HG03575 (cell line): Measurements from ENCODE around the gene CFAP69.

Source experiments
- ATAC-seq: cut with Tn5 transposase; IDR thresholded peaks from one replicate; pipeline ENCODE4 v1.9.1; 2021; ENCODE audit not compliant: unreplicated experiment, insufficient number of reproducible peaks, low FRiP score; ENCODE audit errors: extremely low read depth

Gene CFAP69

DNA sequence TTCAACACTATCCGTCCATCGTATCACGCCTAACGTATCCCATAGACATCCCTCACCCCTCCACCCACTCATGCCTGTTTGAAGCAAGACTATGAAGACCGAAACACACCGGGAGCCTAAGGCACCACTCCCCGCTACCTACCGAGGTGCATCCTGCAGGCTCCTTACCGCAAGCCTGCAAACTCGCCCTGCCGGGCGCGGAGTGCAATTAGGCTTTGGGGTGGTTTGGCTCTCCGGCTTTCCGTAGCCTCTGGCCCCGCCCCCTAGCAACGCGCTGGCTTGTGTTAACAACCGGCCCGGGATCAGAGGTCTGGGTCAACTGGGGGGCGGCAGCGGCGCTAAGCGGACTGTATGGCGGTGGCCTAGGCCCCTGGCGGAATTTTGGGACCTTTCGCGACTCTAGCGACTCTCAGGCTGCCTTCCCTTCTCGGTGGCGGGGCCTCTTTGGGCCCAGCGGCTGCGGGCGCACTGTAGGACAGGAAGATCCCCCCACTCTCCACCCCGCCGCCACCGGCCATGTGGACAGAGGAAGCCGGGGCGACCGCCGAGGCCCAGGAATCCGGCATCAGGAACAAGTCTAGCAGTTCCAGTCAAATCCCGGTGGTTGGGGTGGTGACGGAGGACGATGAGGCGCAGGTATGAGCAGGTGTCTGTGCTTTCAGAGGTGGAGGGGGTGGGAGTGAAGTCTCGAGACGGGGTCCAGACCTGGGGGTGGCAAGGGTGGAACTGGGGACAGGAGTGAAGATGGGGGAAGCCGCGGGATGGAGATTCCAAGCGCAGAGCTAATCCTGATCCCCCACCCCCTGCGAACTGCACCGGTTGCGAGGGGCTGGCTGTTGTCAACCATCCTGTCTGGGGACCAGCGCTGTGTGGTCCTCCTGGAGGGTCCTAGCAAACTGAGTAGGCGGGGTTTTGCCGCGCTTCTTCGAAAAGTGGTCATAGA lies at the start of gene CFAP69:
Gene CFAP69, plus strand, starts transcription at position 266 of the 943 bp plus-strand sequence. Its CDS starts 251 bp downstream, at position 517.
- peak; percentile 76 for ATAC-seq

GRCh38 chr7:90201500-90202195 lies 43.3 kb upstream of the CFAP69 start:
- no peak for ATAC-seq

DNA sequence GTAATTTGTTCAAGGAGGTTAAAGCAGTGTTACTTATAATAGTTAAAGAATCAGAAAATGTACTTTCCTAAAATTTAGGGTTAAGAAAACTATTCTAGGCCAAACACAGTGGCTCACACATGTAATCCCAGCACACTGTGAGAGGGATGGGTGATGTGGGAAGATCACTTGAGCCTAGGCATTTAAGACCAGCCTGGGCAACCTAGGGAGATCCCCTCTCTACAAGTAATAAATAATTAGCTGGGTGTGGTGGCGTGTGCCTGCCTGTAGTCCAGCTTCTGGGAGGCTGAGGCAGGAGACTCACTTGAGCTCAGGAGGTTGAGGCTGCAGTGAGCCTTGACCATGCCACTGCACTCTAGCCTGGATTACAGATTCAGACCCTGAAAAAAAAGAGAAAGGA lies 37.0 kb upstream of the CFAP69 start:
- ATAC-seq: no peak

- no peak for ATAC-seq
Measured at GRCh38 chr7:90209776-90210175, 35.2 kb upstream of the CFAP69 start.

DNA sequence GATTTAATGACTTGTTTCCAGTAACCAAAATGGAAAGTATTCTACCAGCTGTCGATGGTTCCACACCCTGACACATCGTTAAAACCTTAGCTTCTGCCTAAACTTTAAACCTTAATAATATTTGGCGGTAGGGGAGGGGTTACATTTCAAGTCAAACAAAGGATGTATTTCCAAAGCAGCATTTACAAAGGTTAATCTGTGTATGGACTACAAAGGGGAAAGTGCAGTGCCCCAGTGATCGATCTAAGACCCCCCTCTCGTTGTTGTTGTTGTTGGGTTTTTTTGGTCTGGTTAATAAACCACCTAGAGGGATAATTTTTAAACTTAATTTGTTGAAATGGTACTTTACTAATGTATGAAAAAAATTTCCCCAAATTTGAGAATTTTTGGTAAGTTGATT lies 34.5 kb upstream of the CFAP69 start:
- ATAC-seq: no peak

DNA sequence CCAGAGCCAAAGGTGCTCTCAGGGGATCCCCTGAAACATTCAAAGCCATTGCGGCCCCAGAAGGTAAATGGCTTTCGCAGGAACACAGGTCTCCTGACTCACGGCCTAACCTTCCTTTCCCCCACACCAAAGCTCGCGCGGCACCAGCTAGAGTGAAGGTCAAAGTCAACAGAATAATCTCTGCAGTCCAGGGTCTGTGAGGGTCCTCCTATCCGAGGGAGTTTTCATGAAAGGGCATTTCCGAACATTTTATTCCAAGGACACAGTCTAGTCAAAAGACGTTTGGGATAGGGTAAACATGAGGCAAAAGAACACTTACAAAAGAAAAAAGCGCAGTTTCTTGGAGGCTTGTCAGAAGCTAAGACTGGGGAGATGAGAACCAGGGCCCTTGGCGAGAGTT lies 34.0 kb upstream of the CFAP69 start:
- no peak for ATAC-seq

DNA sequence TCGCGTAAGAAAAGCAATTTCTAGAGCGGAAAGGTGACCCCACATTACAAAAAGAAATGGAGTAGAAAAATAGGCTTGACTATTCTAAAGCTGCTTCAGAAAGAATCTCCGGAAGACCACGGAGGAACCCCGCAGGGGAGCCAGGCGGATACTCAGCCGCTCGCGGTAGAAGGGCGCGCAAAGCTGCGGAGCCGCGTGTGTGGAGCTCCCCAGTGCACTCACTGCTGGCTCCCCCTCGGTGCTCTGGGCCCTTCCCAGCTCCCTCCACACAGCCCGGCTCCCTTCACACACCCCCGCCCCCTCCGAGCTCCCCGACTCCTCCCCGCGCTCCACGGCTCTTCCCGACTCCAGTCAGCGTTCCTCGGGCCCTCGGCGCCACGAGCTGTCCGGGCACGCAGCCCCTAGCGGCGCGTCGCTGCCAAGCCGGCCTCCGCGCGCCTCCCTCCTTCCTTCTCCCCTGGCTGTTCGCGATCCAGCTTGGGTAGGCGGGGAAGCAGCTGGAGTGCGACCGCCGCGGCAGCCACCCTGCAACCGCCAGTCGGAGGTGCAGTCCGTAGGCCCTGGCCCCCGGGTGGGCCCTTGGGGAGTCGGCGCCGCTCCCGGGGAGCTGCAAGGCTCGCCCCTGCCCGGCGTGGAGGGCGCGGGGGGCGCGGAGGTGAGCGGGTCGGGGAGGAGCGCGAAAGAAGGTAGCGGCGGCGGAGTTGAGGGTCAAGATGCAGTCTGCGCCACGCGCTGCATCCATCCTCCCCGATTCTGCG lies 33.4 kb upstream of the CFAP69 start, which contains the start of gene STEAP2:
Gene STEAP2, plus strand, starts transcription at position 350 of the 758 bp plus-strand sequence. CDS start 13,343 bp downstream, outside the sequence.
- no peak for ATAC-seq

DNA sequence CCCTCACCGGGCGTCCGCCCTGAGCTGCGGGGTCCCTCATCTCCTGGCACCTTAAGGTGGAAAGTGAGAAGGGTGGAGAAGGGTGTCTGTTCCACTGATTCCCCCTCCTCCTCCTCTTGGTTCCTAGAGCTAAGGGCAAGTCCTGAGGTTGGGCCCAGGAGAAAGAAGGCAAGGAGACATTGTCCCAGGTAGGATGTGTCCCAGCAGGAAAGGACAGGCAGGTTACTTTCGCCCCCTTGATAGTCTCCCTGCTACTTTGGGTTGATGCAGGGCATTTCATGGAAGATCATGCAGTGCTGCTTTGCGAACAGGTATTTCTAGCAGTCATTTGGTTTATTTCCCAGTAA lies 32.9 kb upstream of the CFAP69 start:
- no peak for ATAC-seq

DNA sequence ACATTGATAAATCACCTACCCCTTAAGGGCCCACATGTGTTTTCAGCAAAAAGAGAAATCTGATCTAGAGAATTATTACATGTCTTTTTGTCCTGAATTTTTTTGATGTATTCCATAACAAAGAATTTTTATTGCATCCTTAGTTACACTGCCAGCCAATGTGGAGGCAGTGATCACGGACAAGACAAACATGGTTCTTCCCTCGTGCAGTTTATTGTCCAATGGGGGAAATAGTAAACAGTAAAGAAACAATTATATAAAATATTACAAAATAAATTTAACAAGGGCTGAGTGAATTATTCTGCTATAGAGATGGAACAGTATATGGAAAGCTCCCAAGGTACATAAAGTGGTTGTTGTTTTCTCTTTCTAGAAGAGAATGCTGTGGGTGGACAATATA lies 31.5 kb upstream of the CFAP69 start:
- ATAC-seq: no peak

DNA sequence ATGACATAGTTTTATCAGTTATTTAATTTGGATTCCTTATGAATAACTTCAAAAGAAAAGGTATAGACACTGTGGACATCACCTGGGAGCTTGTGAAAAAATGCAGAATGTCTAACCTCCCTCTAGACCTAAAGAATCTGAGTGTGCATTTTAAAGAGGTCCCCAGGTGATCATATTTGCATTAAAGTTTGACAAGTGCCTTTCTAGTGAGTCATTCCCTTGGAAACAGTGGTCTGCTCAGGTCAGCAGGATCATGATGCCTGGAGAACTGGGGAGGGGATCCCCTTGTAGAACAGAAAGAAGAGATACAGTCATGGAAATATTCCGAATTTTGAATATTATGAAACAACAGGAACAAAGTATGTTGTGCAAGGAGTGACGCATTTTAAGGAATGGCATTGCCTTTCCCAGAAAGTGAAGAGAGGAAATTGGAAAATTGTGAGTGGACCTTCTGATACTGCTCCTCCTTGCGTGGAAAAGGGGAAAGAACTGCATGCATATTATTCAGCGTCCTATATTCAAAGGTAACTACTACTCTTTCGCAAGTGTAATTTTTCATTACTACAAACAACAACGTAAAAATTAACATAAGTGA lies 28.8 kb upstream of the CFAP69 start:
- no peak for ATAC-seq

GRCh38 chr7:90216771-90217170 lies 28.2 kb upstream of the CFAP69 start:
- no peak for ATAC-seq

DNA sequence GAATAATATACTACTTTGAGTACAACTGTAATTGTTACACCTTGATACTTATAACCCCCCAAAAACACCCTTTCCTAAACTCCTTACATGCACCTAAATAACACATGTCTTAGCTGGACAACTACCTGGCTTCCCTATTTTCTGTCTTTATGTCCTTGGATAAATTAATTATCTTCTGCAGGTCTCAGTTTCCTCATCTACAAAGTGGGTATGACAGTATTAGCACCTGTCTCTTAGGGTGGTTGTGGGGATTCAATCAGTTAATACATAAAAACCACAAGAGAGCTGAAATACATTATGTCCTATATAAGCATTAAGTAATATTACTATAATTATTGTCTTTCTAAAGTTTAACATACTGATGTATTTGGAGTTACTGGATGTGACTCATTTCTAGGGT lies 22.6 kb upstream of the CFAP69 start:
- ATAC-seq: no peak

- no peak for ATAC-seq
Measured at GRCh38 chr7:90222811-90223725, 21.9 kb upstream of the CFAP69 start.

DNA sequence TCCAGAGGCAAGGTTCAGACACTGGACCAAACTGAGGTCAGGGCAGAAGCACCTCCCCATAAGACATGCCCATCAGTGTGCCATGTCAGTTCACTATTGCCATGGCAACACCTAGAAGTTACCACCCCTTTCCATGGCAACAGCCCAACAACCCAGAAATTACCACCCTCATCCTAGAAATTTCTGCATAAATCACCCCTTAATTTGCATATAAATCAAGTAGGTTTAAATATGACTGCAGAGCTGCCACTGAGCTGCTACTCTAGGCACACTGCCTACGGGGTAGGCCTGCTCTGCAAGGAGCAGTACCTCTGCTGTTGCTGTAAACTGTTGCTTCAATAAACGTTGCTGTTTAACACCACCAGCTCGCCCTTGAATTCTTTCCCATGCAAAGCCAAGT lies 20.8 kb upstream of the CFAP69 start:
- ATAC-seq: no peak

DNA sequence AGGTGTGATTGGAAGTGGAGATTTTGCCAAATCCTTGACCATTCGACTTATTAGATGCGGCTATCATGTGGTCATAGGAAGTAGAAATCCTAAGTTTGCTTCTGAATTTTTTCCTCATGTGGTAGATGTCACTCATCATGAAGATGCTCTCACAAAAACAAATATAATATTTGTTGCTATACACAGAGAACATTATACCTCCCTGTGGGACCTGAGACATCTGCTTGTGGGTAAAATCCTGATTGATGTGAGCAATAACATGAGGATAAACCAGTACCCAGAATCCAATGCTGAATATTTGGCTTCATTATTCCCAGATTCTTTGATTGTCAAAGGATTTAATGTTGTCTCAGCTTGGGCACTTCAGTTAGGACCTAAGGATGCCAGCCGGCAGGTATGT lies 19.8 kb upstream of the CFAP69 start:
- ATAC-seq: no peak

DNA sequence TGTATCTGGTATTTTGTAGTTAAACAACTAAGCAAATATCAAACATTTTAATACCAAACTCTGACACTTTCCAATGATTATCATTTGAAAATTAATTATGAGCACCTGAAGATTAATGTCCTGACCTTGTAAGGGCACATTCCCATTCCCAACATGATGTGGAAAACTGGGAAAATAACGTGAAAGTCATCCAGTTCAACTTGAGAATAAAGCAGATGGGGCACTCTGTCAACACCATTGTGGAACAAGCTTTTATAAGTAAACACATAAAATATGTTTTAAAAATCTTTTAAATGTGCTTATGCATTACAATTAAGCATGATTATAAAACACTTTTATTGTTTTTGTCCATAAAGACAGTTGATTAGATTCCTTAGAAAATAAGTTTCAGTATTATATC lies 19.4 kb upstream of the CFAP69 start:
- no peak for ATAC-seq

- no peak for ATAC-seq
Measured at GRCh38 chr7:90227259-90227658, 17.7 kb upstream of the CFAP69 start.

DNA sequence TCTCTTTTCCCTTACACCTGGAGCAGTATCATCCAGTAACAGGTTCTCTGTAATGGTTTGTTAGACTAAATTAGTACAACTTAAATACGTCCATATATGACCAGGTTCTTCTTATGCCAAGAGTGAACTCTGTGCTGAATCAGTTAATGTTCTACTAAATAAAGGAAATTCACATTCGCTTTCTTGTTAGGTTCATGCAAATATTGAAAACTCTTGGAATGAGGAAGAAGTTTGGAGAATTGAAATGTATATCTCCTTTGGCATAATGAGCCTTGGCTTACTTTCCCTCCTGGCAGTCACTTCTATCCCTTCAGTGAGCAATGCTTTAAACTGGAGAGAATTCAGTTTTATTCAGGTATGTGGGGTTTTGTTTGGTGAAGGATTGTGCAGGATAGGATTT lies 15.3 kb upstream of the CFAP69 start:
- no peak for ATAC-seq
